ELF-1 (cell line): ENCODE results near the gene NT5DC1.

Experiments
- DNase-seq: peaks from one replicate; pipeline ENCODE4 v3.0.0-alpha.2; 2016; ENCODE audit warnings: low read depth, low spot score

The NT5DC1 gene

GRCh38 chr6:116191881-116192280 lies 91.2 kb downstream of the NT5DC1 start:
- no peak for DNase-seq

- no peak for DNase-seq
Observed at GRCh38 chr6:116192786-116193185, 92.1 kb downstream of the NT5DC1 start.

GRCh38 chr6:116196841-116197240 lies 96.2 kb downstream of the NT5DC1 start:
- DNase-seq = no peak

- DNase-seq = no peak
Observed at GRCh38 chr6:116200619-116201249, 100.1 kb downstream of the NT5DC1 start.

GRCh38 chr6:116201538-116201937 lies 100.9 kb downstream of the NT5DC1 start:
- DNase-seq = no peak

GRCh38 chr6:116205281-116205680 lies 104.6 kb downstream of the NT5DC1 start:
- DNase-seq = no peak

GRCh38 chr6:116206231-116206903 lies 105.7 kb downstream of the NT5DC1 start:
- no peak for DNase-seq

GRCh38 chr6:116208056-116208785 lies 107.6 kb downstream of the NT5DC1 start:
- DNase-seq = no peak

- no peak for DNase-seq
Observed at GRCh38 chr6:116210316-116210715, 109.7 kb downstream of the NT5DC1 start.

- peak; percentile 58 for DNase-seq
Observed at GRCh38 chr6:116210750-116211425, 110.2 kb downstream of the NT5DC1 start.

- DNase-seq = no peak
Observed at GRCh38 chr6:116214681-116215080, 114.0 kb downstream of the NT5DC1 start.

- no peak for DNase-seq
Observed at GRCh38 chr6:116215414-116215813, 114.8 kb downstream of the NT5DC1 start.

GRCh38 chr6:116217069-116217468 lies 116.4 kb downstream of the NT5DC1 start:
- DNase-seq = no peak

GRCh38 chr6:116218172-116218633 lies 117.5 kb downstream of the NT5DC1 start:
- DNase-seq = no peak

GRCh38 chr6:116218866-116219265 lies 118.2 kb downstream of the NT5DC1 start:
- DNase-seq = no peak

GRCh38 chr6:116221067-116221466 lies 120.4 kb downstream of the NT5DC1 start:
- DNase-seq = no peak

GRCh38 chr6:116221911-116222310 lies 121.3 kb downstream of the NT5DC1 start:
- no peak for DNase-seq

- no peak for DNase-seq
Observed at GRCh38 chr6:116223355-116223754, 122.7 kb downstream of the NT5DC1 start.

GRCh38 chr6:116229287-116229913 lies 128.7 kb downstream of the NT5DC1 start:
- DNase-seq = peak; percentile 85

- no peak for DNase-seq
Observed at GRCh38 chr6:116234689-116235088, 134.0 kb downstream of the NT5DC1 start.

GRCh38 chr6:116238083-116238482 lies 137.4 kb downstream of the NT5DC1 start:
- no peak for DNase-seq

- no peak for DNase-seq
Observed at GRCh38 chr6:116239256-116239655, 138.6 kb downstream of the NT5DC1 start.
